ENCODE measurements around the gene MGAT5.

MGAT5 gene

DNA sequence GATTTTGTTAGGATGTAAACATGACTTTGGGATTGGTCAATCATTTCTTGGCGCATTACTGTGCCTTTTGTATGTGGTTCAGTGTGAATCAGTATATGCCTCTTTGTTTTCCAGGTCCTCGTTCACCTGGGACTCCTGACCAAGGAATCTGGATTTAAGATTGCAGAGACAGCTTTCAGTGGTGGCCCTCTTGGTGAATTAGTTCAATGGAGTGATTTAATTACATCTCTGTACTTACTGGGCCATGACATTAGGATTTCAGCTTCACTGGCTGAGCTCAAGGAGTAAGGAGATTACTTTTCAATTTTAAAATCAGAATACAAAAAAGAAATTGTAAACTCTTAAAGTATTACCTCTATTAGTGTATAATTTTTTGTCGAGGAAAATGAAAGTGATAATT is 87.6 kb downstream of the MGAT5 start:
- DNase-seq = no peak

DNA sequence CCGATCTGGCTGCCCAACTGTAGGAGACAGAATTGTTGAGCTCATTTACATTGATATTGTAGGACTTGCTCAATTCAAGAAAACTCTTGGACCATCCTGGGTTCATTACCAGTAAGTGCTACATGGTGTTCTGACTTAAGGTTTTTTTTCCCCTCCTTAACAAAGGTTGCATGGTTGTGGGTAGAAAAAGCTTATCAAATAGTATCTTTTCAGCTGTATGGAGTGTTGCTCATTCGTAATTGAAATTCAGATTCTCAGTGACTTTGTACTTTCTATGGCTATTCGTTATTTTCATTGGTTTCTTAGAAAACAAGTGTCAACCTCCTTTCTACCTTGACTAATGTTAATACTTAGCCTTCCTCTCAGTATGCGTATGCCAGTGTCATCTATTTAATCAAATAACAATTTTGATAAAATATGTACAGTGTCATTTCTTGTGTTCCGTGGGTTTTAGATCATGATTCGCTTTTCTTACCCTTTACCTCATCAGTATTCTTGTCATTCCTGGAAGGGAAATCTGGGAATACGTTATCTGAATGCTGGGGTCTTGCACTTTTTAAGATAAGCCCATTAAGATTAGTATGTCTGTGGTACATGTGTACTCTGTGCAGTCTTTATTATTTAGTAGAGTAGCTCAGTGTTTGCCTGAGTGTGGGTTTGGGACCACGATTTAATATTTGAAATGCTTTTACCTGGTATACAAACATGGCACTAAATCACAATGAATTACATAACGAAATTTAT is 91.3 kb downstream of the MGAT5 start:
- no peak for DNase-seq

DNA sequence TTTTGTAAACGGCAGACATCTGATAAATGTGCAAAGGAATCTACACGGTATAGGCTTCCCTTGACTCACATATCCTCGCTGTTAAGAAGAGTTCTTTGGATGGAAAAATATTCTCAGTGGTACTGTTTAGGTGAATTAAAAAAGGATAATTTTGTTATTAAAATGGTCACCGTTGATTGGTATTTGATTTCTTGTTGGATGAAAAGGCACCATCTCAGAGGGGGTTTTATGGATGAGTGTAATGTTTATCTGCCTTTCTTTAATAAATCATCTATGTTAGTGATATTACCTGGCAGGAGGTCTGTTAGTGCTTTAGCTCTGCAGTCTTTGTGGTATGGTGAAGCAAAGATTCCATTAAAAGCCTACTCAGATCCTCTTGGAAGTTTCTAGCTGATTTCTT is 92.3 kb downstream of the MGAT5 start:
- DNase-seq = no peak

DNA sequence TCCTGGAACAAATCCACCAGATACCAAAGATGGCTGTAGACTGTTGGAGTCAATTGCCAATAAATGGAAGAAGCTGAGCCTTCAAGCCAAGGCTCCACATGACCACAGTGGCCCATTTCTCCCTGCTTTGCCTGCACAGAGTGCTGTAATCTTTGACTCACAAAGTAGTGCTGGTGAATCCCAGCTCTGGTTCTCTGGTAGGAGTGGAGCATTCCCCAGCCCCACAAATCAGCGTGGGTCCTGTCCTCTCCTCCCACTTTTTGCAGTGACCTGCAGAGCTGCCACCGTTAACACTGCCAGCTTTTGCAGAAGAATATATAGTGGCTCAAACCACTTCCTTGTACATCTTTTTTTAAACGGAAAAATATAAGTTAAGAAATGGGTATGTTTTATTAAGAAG is 93.9 kb downstream of the MGAT5 start:
- DNase-seq = no peak

DNA sequence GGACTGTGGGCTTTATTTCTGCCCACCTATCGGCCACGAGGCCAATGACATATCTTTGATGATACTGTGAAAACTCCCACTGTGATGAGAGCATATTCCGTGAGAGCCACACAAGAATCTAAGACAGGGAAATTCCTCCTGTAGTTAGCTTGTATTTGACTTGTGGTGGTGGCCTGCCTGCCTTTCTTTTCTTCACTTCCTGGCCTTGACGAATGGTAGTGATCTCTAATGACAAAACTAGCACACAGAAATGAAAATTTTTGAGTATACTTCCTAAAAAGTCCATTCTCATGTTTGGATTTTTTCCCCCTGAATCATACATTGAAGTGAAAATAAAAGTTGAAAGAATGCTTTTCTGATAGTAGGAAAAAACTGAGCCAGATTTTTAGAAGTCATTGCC is 94.4 kb downstream of the MGAT5 start:
- DNase-seq = no peak

DNA sequence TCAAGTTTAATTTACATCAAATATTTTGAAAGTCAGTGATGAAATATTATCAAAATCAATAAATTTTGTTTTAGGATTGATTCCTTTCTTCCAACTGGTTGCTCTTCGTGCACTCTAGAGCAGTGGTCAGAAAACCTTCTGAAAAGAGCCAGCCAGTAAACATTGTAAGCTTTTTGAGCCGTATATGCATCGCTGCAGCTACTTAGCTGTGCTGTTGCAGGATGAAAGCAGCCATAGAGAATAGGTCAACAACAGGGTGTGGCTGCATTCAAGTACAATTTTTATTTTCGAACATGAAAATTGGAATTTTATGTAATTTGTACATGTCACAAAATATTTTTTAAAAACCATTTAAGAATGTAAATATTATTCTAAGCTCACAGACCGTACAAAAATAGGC is 94.9 kb downstream of the MGAT5 start:
- no peak for DNase-seq

DNA sequence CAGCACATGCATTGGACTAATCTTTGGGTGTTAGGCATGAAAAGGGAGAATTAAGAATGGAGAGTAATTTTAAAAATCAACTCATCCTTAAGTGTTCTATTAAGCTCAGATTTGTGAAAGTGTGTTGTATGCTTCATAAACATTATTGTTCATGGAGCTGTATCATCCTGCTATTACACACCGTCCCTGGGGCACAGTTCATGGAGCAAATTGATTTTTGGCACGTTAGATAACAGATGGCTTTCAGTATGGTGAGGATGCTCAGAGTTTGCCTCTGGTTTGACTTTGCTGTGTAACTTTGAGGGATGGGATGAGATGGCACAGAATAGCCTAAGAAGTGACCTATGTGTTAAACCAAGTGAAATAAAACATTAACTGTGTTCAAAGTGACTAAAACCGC is 97.1 kb downstream of the MGAT5 start:
- DNase-seq = no peak

GRCh38 chr2:134351899-134352298 is 98.0 kb downstream of the MGAT5 start:
- no peak for DNase-seq

DNA sequence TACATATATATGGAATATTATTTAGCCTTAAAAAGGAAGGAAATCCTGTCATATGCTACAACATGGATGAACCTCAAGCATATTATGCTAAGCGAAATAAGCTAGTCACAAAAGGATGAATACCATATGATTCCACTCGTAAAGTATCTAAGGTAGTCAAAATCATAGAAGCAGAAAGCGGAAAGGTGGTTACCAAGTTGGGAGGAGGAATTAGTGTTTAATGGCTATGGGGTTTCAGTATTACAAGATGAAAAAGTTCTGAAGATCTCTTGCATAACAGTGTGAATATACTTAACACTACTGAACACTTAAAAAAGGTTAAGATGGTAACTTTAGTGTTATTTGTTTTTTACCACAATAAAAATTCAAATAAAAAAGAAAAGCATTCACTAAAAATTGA is 99.0 kb downstream of the MGAT5 start:
- no peak for DNase-seq

DNA sequence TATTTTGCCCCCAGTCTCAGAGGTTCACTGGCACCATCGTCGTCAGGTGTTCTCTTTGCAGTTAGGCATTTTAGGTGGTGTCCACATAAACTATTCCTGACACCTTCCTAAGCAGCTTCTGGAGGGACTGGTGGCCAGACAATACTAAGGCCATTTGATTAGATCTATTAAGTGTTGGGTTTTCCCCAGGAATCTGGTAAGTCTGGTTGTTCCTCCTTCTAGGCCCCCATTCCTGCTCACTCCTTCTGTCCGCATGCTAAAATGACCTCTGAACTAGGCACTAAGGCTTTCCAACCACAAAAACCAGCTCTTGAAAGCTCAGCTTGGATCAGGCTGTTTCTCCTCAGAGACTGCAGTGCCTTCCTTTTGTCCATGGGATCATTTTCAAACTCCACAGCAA is 100.7 kb downstream of the MGAT5 start:
- DNase-seq = no peak

DNA sequence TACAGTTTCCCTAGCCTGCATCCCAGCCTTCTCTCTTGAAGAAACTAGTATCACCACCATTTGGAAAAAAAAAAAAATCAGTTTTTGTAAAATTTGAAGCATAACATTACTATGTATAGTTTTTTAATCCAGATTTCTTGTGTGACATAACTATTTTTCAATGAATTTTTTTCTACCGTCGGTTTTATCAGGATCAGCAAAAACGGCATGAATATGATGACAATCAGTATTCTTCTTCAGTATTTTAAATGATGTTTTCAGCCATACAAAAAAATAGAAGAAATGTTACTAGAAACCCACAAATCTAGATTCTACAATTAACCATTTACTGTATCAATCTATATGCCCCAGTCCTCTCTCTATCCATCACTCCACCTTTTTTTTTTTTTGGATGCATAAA is 103.9 kb downstream of the MGAT5 start:
- no peak for DNase-seq

GRCh38 chr2:134359367-134360081 is 105.7 kb downstream of the MGAT5 start:
- DNase-seq = no peak

DNA sequence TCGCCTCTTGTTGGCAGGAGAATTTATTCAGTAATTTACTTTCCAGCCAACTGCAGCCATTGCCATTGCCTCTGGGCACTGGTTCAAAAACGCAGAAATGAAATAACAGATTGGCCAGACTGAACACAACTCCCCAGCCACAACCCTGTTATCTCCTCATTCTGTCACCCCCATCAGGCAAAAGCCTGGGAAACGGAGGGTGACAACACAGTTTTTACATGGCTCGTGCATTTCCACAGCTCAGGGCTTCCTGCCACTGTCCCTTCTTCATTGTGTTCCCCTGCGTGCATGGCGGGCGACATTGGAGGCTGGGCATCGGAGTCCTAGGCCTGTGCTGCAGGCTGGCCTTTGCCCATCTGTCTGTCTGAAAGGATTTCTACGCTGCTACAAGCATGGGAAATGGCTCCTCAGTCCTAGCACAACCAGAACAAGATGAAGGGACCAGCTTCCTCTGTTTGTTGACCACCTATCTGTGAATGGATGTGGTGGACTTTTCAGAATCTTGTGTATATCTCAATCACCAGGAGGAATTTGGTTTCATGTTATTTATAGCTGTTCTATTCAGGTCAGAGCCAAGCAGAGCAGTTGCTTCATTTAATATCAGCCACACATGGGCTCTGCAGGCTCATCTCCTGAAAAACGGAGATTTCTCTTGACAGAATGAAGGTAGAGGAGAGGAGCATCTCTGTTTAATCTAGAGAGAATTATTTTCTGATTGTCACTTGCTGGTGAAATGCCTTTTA is 107.0 kb downstream of the MGAT5 start:
- no peak for DNase-seq

- DNase-seq = no peak
These were observed 107.8 kb downstream of the MGAT5 start for GRCh38 chr2:134361648-134362047.

- DNase-seq = no peak
These were observed 108.3 kb downstream of the MGAT5 start for GRCh38 chr2:134362152-134362668.

DNA sequence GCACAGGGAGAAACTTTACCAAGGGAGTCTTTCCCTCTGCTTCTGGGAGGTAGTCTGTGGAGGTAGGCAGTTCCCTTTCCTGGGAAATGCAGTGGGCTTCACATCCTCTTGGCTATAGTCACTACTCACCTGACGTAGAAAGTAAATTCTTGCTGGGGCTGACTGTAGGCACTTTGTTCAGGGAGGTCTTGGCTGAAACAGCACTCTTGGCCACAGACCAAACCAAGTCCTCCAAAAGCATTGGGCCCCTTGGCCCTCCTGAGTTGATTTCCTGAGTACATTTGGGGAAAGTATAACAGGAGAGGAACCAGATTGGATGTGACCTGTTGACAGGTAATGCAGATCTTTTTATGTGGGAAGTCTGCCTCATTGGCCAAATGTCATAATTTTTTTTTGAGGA is 108.9 kb downstream of the MGAT5 start:
- no peak for DNase-seq

DNA sequence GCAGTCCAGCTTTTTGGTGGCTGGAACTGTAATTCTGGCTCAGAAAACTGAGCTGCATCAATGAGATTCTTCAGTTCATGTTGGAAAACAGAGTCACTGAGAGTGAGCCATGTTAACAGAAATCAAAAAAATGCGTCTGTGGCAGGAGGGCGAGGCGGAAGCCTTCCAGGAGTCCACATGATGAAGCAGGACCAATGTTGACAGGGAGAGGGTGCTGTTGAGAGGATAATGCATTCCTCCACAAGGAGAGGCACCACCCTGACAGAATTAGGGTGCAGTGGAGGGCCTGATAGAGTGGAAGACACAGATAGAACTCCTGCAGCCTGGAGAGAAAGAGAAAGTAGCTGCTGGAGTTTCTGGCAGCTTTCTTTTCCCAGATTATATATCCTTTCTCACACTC is 111.5 kb downstream of the MGAT5 start:
- DNase-seq = no peak

GRCh38 chr2:134366359-134366758 is 112.5 kb downstream of the MGAT5 start:
- no peak for DNase-seq

- DNase-seq = no peak
These were observed 113.3 kb downstream of the MGAT5 start for GRCh38 chr2:134367213-134367612.

DNA sequence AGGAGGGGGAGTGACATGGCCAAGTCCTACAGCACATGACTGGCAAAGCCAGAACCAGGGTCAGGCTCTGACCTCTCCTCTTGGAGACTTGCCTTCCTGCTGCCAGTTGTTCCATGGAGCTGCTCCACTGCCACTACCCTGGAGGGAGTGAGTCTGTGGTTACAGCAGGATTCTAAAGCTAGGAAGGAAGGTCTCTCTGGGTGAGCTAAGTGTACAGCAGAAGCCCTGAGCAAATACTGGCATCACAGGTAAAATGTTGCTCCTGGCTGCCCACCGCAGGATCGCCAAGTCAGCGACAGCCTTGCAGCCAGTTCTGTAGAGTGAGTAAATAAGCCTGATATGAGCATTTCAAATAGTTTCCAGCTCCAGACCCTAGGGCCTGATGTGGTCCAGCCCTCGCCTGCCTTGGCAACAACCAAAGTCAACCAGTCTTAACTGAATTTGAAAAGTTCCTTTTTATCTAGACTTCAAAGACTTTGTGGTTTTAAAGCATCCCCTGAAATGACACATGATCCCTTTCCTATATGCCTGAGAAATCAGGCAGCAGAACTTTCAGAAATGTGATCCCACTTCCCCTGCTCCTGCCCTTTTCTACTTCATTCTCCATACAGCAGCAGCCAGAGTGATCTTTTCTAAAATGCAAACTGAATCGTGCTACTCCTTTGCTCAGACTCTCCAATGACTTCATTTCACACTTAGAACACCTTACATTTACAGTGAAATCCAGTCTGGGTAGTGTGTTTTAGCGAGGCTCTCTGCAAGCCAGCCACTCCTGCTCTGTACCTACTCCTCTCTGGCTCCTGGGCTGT is 114.3 kb downstream of the MGAT5 start:
- no peak for DNase-seq

DNA sequence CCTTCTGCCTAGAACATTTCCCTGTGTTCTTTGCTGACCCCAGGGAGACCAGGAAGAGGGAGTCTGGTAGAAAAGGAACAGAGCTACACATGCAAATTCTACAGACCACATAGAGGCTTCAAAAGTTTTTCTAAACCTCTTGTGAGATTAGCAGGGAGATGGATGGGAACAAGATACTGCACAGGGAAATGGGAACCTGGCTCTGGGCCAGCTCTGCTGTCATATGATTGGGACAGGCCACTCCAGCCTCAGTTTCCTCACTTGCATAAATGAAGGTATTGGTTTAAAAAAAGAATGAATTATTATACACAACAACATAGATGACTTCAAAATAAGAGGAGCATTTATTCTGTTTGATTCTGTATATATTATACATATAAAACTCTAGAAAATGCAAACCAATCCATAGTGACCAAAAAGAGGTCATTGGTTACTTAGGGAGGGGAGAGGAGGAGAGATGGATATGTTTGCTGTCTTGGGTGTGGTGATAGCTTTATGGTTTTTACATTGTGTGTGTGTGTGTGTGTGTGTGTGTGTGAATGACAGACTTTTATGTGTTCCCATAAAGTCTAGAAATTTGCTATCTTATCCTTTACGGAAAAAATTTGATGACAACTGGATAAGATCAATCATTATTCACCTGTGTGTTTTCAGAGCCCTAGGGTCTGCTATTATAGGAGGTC is 115.5 kb downstream of the MGAT5 start:
- DNase-seq = no peak

All from NCI-H1048 (cell line).